ENCODE data around the gene THSD7A. TPM values are rescaled to one million over a fixed set of nuclear protein-coding genes. Genes with fewer than 3 reads are reported as not detected.

The THSD7A gene
- total and polyA plus RNA-seq, 2 of the 8 experiments (the other 6 are each of a cell fraction or from before 2014, with no cell fraction given): 0.44 to 1.2 TPM

DNA sequence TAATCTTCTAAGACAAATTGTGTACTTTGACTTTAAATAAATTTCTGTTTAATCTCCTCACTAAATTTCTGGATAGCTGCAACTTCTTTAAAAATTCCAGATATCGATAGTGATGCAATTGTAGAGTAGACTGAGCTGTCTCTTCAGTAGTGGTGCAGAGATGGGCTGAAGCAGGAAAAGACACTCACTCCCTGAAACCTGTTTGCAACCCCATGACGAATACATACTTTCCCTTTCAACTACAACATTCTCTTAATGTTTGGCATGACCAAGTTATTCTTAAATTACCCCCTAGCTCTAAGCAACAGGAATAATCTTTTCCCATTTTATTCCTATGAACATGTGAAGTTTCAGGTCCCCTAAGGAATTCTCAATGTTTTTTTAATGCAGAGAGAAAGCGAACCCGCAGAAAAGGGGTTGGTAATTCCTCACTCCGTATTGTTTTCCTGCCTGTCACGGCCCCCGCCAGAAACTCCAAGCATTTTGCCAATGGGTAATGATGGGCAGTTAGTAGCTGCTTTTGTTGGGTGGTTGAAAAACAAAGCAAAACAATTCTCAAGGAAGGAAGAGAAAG lies 1.3 kb downstream of the THSD7A start:
- H2BK15ac ChIP-seq (ENCODE audit: low read length): no peak overlapping the region
- H4K91ac ChIP-seq (replicated peaks; ENCODE audit: insufficient read length, low read length): no peak overlapping the region
- H3K36me3 ChIP-seq (ENCODE audit: control insufficient read depth in 2 of 4, insufficient read depth in 4 of 4, low read length in 3 of 4): no peaks in the 10 kb centered on the region
- DNase-seq (ENCODE audit: low read depth in 1 of 2, low spot score in 2 of 2) (no peak), FAIRE-seq (no peak)
- H3K18ac ChIP-seq (ENCODE audit: extremely low read depth, low read length): no peak overlapping the region
- H4K8ac ChIP-seq (ENCODE audit: extremely low read depth, insufficient read depth, low read length): no peak overlapping the region
- no peaks in the 10 kb centered on the region for H3K79me2 ChIP-seq (ENCODE audit: control insufficient read depth in 1 of 2, insufficient read depth in 2 of 2, low read length in 2 of 2)
- H4K5ac ChIP-seq (ENCODE audit: insufficient read length, low read depth, low read length): no peak overlapping the region
- H3K27me3 ChIP-seq (replicated peaks in 1 of 4; ENCODE audit: control insufficient read depth in 3 of 4, extremely low read depth in 1 of 4, insufficient read depth in 3 of 4, low read length in 3 of 4): 0 out of 7 replicates have a peak, but pooled peaks cover 0 to 2% (median under 1%) of the 10 kb centered on the region in 4 experiments
- no peak overlapping the region for H2BK5ac ChIP-seq (ENCODE audit: low read depth, low read length)
- H4K20me1 ChIP-seq (replicated peaks in 1 of 2; ENCODE audit: control insufficient read depth in 1 of 2, insufficient read depth in 2 of 2, low read length in 2 of 2): no peaks in the 10 kb centered on the region
- no peak overlapping the region for H3K14ac ChIP-seq (ENCODE audit: insufficient read length)
- H3K9me3 ChIP-seq (ENCODE audit: insufficient read depth in 2 of 2, low read depth in 1 of 2, low read length in 1 of 2): no peaks in the 10 kb centered on the region
- no peak overlapping the region for H3K27ac ChIP-seq (ENCODE audit: low read depth, low read length)
- ChIA-PET CTCF (ENCODE audit: partially characterized antibody) (interaction anchor here (0.6 to 1.4 kb wide), 10 partner anchors 13 to 560 kb away, joined by 3 to 4 read pairs (median 3); no protein-coding TSS in a partner anchor), POLR2A (ENCODE audit: partially characterized antibody) (interaction anchor here (1.1 to 1.3 kb wide), 2 partner anchors 13 to 380 kb away, joined by 3 read pairs; partner anchors contain the start of gene TMEM106B)
- WGBS, 2 experiments (ENCODE audit: extremely low coverage in 1 of 2, insufficient coverage in 1 of 2, insufficient read length in 1 of 2, insufficient replicate concordance in 2 of 2, low coverage in 1 of 2, low lambda C conversion rate in 2 of 2, missing lambda C conversion rate in 1 of 2): 11% methylated on average over 7 of the region's 7 CpGs; no CpG with 5 or more reads in 1 of the 2 experiments
- peak overlapping the region; percentile 86 to 94 for H3K4me2 ChIP-seq (ENCODE audit: insufficient read depth in 1 of 2, low read depth in 2 of 2, low read length in 2 of 2)
- H2AFZ ChIP-seq (ENCODE audit: low read length): peak overlapping the region; percentile 86; the same call in 1 of the 2 replicates
- H3K4me1 ChIP-seq (replicated peaks in 1 of 4; ENCODE audit: control insufficient read depth in 3 of 4, insufficient read depth in 4 of 4, low read length in 3 of 4): peaks cover 0 to 2% (median 0%) of the 10 kb centered on the region in 4 experiments; a peak in 2 of 7 replicates
- no peak overlapping the region for H2BK120ac ChIP-seq (replicated peaks; ENCODE audit: low read depth, low read length)
- H3K4me3 ChIP-seq (ENCODE audit: extremely low read depth in 1 of 4, insufficient read depth in 2 of 4, low read depth in 3 of 4, low read length in 4 of 4): peak overlapping the region; percentile 58 to 84 (median 64)
- no peak overlapping the region for H2BK20ac ChIP-seq (ENCODE audit: low read length)
- H2AK5ac ChIP-seq (ENCODE audit: low read depth, low read length): no peak overlapping the region
- peaks cover 11% of the 10 kb centered on the region; the same call in 1 of the 2 replicates for H3K23me2 ChIP-seq (ENCODE audit: low read depth, low read length)
- peak overlapping the region in 1 of 4 experiments; percentile 24; a peak in 1 of 7 replicates for H3K9ac ChIP-seq (replicated peaks in 1 of 4; ENCODE audit: extremely low read depth in 1 of 4, low read depth in 3 of 4, low read length in 3 of 4)
- no peak overlapping the region for H3K23ac ChIP-seq (ENCODE audit: insufficient read length)
- H3K4ac ChIP-seq (replicated peaks; ENCODE audit: insufficient read length, low read depth, low read length): no peak overlapping the region
- H2BK12ac ChIP-seq (ENCODE audit: low read depth, low read length): no peak overlapping the region
- H3K56ac ChIP-seq (replicated peaks; ENCODE audit: insufficient read length, low read depth, low read length): no peak overlapping the region
- no peaks in the 10 kb centered on the region for H3K79me1 ChIP-seq (ENCODE audit: low read depth, low read length)
- TF ChIP-seq POLR2AphosphoS5 (IDR thresholded peaks at IDR 0.05; ENCODE audit: low read depth, low read length) (no peak), RFX5 (IDR thresholded peaks at IDR 0.05; ENCODE audit: borderline replicate concordance, low read depth, low read length) (no peak), TCF12 (IDR thresholded peaks at IDR 0.05; ENCODE audit: low read depth, low read length) (no peak), CTBP2 (IDR thresholded peaks at IDR 0.05; ENCODE audit: borderline replicate concordance, insufficient read depth, insufficient read length, low read length) (no peak), POLR2A (IDR thresholded peaks at IDR 0.05; ENCODE audit: control extremely low read depth in 1 of 2, low read depth in 2 of 2, low read length in 2 of 2) (no peak), JUN (IDR thresholded peaks at IDR 0.05; ENCODE audit: low read depth, low read length) (no peak), SIN3A (conservative IDR thresholded peaks at IDR 0.05 in 1 of 2, IDR thresholded peaks at IDR 0.05 in 1 of 2; ENCODE audit: low read depth in 1 of 2, low read length in 2 of 2) (no peak), SP1 (IDR thresholded peaks at IDR 0.05; ENCODE audit: low read depth, low read length) (no peak), PHF8 (conservative IDR thresholded peaks at IDR 0.05; ENCODE audit: low read depth, low read length) (no peak), CEBPB (IDR thresholded peaks at IDR 0.05; ENCODE audit: low read depth, low read length) (no peak), RXRA (IDR thresholded peaks at IDR 0.05; ENCODE audit: insufficient read depth, low read depth, low read length) (no peak), SRF (IDR thresholded peaks at IDR 0.05; ENCODE audit: low read depth, low read length) (no peak)
- TF ChIP-seq, protein P1, sequence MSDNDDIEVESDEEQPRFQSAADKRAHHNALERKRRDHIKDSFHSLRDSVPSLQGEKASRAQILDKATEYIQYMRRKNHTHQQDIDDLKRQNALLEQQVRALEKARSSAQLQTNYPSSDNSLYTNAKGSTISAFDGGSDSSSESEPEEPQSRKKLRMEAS (IDR thresholded peaks at IDR 0.05): no peak

Data from H1 (cell line).